Gastrocnemius medialis (tissue), 4 donors: ENCODE measurements around the gene TAF1C.

Experiments
- CTCF ChIP-seq, 5 experiments: fragments of 450-650 bp in 3 of 5; fragments of 200-600 bp in 2 of 5; sonication (generic) in 2 of 5; IDR thresholded peaks in 4 of 5; conservative IDR thresholded peaks in 1 of 5; 1 replicate in 4 of 5; 2 replicates in 1 of 5; pipeline ENCODE4 v1.5.1; 2016 to 2019; ENCODE audit warnings: antibody characterized with exemption in 5 of 5, mild to moderate bottlenecking in 3 of 5, moderate library complexity in 3 of 5
- POLR2A ChIP-seq, 2 donors: fragments of 450-650 bp; IDR thresholded peaks; one replicate each; pipeline ENCODE4 v1.6.1; 2017; ENCODE audit warnings: antibody characterized with exemption in 2 of 2, mild to moderate bottlenecking in 2 of 2, moderate library complexity in 2 of 2

- TF ChIP-seq CTCF (IDR thresholded peaks at IDR 0.05 in 4 of 5, conservative IDR thresholded peaks at IDR 0.05 in 1 of 5) (no peak), POLR2A (IDR thresholded peaks at IDR 0.05) (no peak)
These were observed 7.2 kb upstream of the TAF1C start for GRCh38 chr16:84194018-84194417.
